IMR-90 (cell line): Measurements from ENCODE around the gene KIF12. TPM values are rescaled to one million over a fixed set of nuclear protein-coding genes. Genes with fewer than 3 reads are reported as not detected.

ENCODE experiments used
- ATAC-seq: fragments of 200-7000 bp; cut with Tn5 transposase; 2 replicates; pipeline ENCODE4 v1.9.1; 2020; ENCODE audit warnings: low read depth, mild to moderate bottlenecking, moderate library complexity
- BruUV-seq: library from RNA; stranded (reverse); fragments of 400-500 nt; replicated peaks from 2 replicates; lab custom pipeline; 2021; lab: Mats Ljungman, UMichigan
- CTCF ChIA-PET: fragments of 300-600 bp; formaldehyde crosslinking; extraction: SDS; loops from one replicate; lab custom pipeline; 2021; ENCODE audit warnings: antibody characterized with exemption; lab: Yijun Ruan, JAX
- POLR2A ChIA-PET: fragments of 300-600 bp; sonication (Branson Sonifier 250); formaldehyde crosslinking; loops from one replicate; lab custom pipeline; 2022; ENCODE audit warnings: antibody characterized with exemption; ENCODE audit not compliant: unreplicated experiment; lab: Charles Lee
- DNase-seq: peaks from one replicate; pipeline ENCODE4 v3.0.0; 2013
- H2AFZ ChIP-seq: replicated peaks from 2 replicates; pipeline ENCODE3; 2013; ENCODE audit warnings: low read length, mild to moderate bottlenecking; ENCODE audit not compliant: poor library complexity
- H2AK5ac ChIP-seq: 2 replicates; pipeline ENCODE4 v1.6.1; 2013; ENCODE audit warnings: low read depth, low read length, inconsistent platforms
- H2AK9ac ChIP-seq: replicated peaks from 2 replicates; pipeline ENCODE3; 2013; ENCODE audit warnings: mild to moderate bottlenecking, low read depth, low read length, moderate library complexity; ENCODE audit not compliant: poor library complexity
- H2BK120ac ChIP-seq: 2 replicates; pipeline ENCODE4 v1.6.1; 2013; ENCODE audit warnings: low read depth, low read length, inconsistent platforms
- H2BK15ac ChIP-seq: 3 replicates; pipeline ENCODE4 v1.6.1; 2013; ENCODE audit warnings: low read depth, low read length, inconsistent platforms
- H2BK20ac ChIP-seq: 2 replicates; pipeline ENCODE4 v1.6.1; 2013; ENCODE audit warnings: low read depth, mild to moderate bottlenecking, inconsistent platforms, low read length, moderate library complexity
- H2BK5ac ChIP-seq: 2 replicates; pipeline ENCODE4 v1.6.1; 2013; ENCODE audit warnings: mild to moderate bottlenecking, low read depth, low read length, inconsistent platforms; ENCODE audit not compliant: poor library complexity, severe bottlenecking
- H3K14ac ChIP-seq: replicated peaks from 2 replicates; pipeline ENCODE4 v1.6.1; 2013; ENCODE audit warnings: low read depth, low read length, inconsistent platforms
- H3K18ac ChIP-seq: 2 replicates; pipeline ENCODE4 v1.6.1; 2013; ENCODE audit warnings: low read depth, low read length, control low read depth
- H3K23ac ChIP-seq: 2 replicates; pipeline ENCODE4 v1.6.1; 2013; ENCODE audit warnings: low read depth, low read length, inconsistent platforms
- H3K27ac ChIP-seq: 2 replicates; pipeline ENCODE4 v1.5.1; 2013; ENCODE audit warnings: mild to moderate bottlenecking, control low read depth, low read length; ENCODE audit not compliant: insufficient read depth
- H3K27me3 ChIP-seq: 2 replicates; pipeline ENCODE4 v1.6.1; 2013; ENCODE audit warnings: low read length; ENCODE audit not compliant: control insufficient read depth, insufficient read depth
- H3K36me3 ChIP-seq: 2 replicates; pipeline ENCODE4 v1.6.1; 2013; ENCODE audit warnings: low read length, mixed read lengths; ENCODE audit not compliant: control insufficient read depth, insufficient read depth
- H3K4ac ChIP-seq: 2 replicates; pipeline ENCODE4 v1.6.1; 2013; ENCODE audit warnings: low read depth, low read length, inconsistent platforms
- H3K4me1 ChIP-seq: 2 replicates; pipeline ENCODE4 v1.6.1; 2013; ENCODE audit warnings: low read length, mixed read lengths; ENCODE audit not compliant: control insufficient read depth, insufficient read depth
- H3K4me2 ChIP-seq: 2 replicates; pipeline ENCODE4 v1.6.1; 2013; ENCODE audit warnings: low read depth, mild to moderate bottlenecking, control low read depth, low read length, moderate library complexity
- H3K4me3 ChIP-seq: 2 replicates; pipeline ENCODE4 v1.5.1; 2013; ENCODE audit warnings: low read depth, mild to moderate bottlenecking, control low read depth, low read length, moderate library complexity; ENCODE audit not compliant: insufficient read depth
- H3K56ac ChIP-seq: 2 replicates; pipeline ENCODE4 v1.6.1; 2013; ENCODE audit warnings: low read length, inconsistent platforms; ENCODE audit not compliant: insufficient read depth; ENCODE audit errors: extremely low read depth
- H3K79me1 ChIP-seq, 2 experiments: 2 replicates each; pipeline ENCODE4 v1.6.1; 2013; ENCODE audit warnings: low read length in 2 of 2, inconsistent platforms in 1 of 2, low read depth in 1 of 2
- H3K9ac ChIP-seq: 2 replicates; pipeline ENCODE4 v1.6.1; 2013; ENCODE audit warnings: low read depth, low read length, control low read depth
- H3K9me1 ChIP-seq: 2 replicates; pipeline ENCODE4 v1.6.1; 2013; ENCODE audit warnings: low read length, inconsistent platforms; ENCODE audit not compliant: insufficient read depth
- H3K9me3 ChIP-seq: 2 replicates; pipeline ENCODE4 v1.6.1; 2013; ENCODE audit warnings: low read length; ENCODE audit not compliant: control insufficient read depth, insufficient read depth
- H4K20me1 ChIP-seq: 2 replicates; pipeline ENCODE4 v1.6.1; 2013; ENCODE audit warnings: low read length, inconsistent platforms; ENCODE audit not compliant: insufficient read depth
- H4K5ac ChIP-seq: 2 replicates; pipeline ENCODE4 v1.6.1; 2013; ENCODE audit warnings: mild to moderate bottlenecking, low read depth, low read length, control low read depth
- H4K8ac ChIP-seq, 2 experiments: 2 replicates each; pipeline ENCODE4 v1.6.1; 2013; ENCODE audit warnings: low read depth in 2 of 2, low read length in 2 of 2, control low read depth in 1 of 2, inconsistent platforms in 1 of 2
- H4K91ac ChIP-seq: 2 replicates; pipeline ENCODE4 v1.6.1; 2013; ENCODE audit warnings: low read depth, low read length, inconsistent platforms; ENCODE audit not compliant: insufficient read depth
- MAFK ChIP-seq: IDR thresholded peaks from 2 replicates; pipeline ENCODE4 v1.6.1; 2012; ENCODE audit warnings: low read depth, low read length, improper control_type of control experiment
- MAZ ChIP-seq: IDR thresholded peaks from 2 replicates; pipeline ENCODE4 v1.6.1; 2012; ENCODE audit warnings: low read depth, mild to moderate bottlenecking, low read length, improper control_type of control experiment, moderate library complexity, borderline replicate concordance
- WGBS, 2 experiments: methylation state at CpG; one replicate each; pipeline versions ENCODE4 v1.1.5 to v1.1.7; 2013; ENCODE audit warnings: missing lambda C conversion rate in 2 of 2; ENCODE audit not compliant: insufficient read length in 1 of 2; ENCODE audit errors: extremely low coverage in 2 of 2; 5-methylcytosine and 5-hydroxymethylcytosine counted together
- dilution Hi-C: fragments of 300-500 bp; cut with HindIII; formaldehyde crosslinking; loops from one replicate; pipeline ENCODE4 v1.14.3; 2018; ENCODE audit warnings: low sequenced_read_pairs; ENCODE audit not compliant: unreplicated experiment
- in situ Hi-C: fragments of 300-500 bp; cut with MboI; formaldehyde crosslinking; loops from 3 replicates; pipeline ENCODE4 v1.14.3; 2019; ENCODE audit warnings: low sequenced_read_pairs, inconsistent platforms, mixed read lengths
- intact Hi-C: fragments of 100-400 bp; cut with micrococcal nuclease; formaldehyde crosslinking; loops from 2 replicates; pipeline ENCODE4 v1.10.0; 2022
- polyA plus RNA-seq, 3 experiments: library from polyadenylated mRNA; depleted of rRNA; stranded (reverse); fragments of >200 nt; gene quantifications; 2 replicates each; pipeline ENCODE4 v1.2.3, GENCODE V29; 2012; ENCODE audit warnings: low replicate concordance in 1 of 3
- total RNA-seq: library from RNA; depleted of rRNA; stranded (reverse); fragments of >200 nt; gene quantifications from 2 replicates; pipeline ENCODE4 v1.2.3, GENCODE V29; 2012
- TF ChIP-seq, protein P1 (sequence below): conservative IDR thresholded peaks from 2 replicates; pipeline ENCODE4 v1.5.1; 2012; ENCODE audit warnings: mild to moderate bottlenecking, low read depth, low read length, improper control_type of control experiment

KIF12 gene
- total and polyA plus RNA-seq, 2 of the 4 experiments (the other 2 are of a cell fraction) = not detected

DNA sequence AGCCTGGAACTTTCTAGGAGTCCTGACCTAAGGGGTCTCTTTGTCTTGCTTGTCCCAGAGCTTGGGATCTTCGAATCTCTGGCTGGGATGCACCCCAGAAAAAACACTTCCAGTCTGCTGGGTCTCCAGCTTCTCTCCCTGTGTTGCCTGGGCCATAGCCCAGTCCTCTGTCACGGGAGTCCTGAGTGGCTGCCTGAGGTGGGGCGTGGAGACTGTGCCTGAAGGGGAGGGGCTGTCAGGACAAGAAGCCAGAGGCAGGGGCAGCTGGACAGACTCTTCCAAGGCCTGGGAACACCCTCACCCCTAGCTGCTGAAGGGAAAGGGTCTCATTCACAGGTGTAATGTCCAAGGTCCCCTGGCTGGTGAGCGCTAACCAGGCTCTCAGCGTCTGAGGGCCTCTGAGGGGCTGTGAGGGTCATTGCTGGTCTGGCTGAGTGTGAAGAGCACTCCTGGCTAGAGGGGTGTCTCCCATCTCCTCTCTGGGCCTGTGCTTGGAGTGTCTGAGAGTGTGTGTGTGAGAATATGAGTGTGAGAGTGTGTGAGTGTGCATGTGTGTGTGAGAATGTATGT is 35.8 kb upstream of the KIF12 start:
- H3K18ac ChIP-seq = no peak overlapping the region
- H4K91ac ChIP-seq = no peak overlapping the region
- H3K56ac ChIP-seq = no peak overlapping the region
- ATAC-seq (no peak), DNase-seq (no peak)
- TF ChIP-seq MAFK = no peak
- TF ChIP-seq, protein P1, sequence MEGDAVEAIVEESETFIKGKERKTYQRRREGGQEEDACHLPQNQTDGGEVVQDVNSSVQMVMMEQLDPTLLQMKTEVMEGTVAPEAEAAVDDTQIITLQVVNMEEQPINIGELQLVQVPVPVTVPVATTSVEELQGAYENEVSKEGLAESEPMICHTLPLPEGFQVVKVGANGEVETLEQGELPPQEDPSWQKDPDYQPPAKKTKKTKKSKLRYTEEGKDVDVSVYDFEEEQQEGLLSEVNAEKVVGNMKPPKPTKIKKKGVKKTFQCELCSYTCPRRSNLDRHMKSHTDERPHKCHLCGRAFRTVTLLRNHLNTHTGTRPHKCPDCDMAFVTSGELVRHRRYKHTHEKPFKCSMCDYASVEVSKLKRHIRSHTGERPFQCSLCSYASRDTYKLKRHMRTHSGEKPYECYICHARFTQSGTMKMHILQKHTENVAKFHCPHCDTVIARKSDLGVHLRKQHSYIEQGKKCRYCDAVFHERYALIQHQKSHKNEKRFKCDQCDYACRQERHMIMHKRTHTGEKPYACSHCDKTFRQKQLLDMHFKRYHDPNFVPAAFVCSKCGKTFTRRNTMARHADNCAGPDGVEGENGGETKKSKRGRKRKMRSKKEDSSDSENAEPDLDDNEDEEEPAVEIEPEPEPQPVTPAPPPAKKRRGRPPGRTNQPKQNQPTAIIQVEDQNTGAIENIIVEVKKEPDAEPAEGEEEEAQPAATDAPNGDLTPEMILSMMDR = no peak
- no peak for TF ChIP-seq MAZ
- POLR2A ChIA-PET = no interaction called here
- H3K4me3 ChIP-seq = no peak overlapping the region
- peaks cover 70% of the 10 kb centered on the region for H3K27me3 ChIP-seq
- intact Hi-C loops = no loop called here
- dilution Hi-C loops = no loop called here
- no peak overlapping the region for H2AK9ac ChIP-seq
- no peak overlapping the region for H3K4me2 ChIP-seq
- no peak overlapping the region for H2BK120ac ChIP-seq
- in situ Hi-C loops = no loop called here
- no peak overlapping the region for H2BK20ac ChIP-seq
- CTCF ChIA-PET = no interaction called here
- no peak overlapping the region for H3K14ac ChIP-seq
- no peaks in the 10 kb centered on the region for H3K36me3 ChIP-seq
- no peak overlapping the region for H3K23ac ChIP-seq
- H4K20me1 ChIP-seq = no peaks in the 10 kb centered on the region
- BruUV-seq = no TSS peak
- no peak overlapping the region for H3K9ac ChIP-seq
- H3K9me3 ChIP-seq = peaks cover 8% of the 10 kb centered on the region
- H2AFZ ChIP-seq = peak overlapping the region; percentile 7
- H2BK15ac ChIP-seq = no peak overlapping the region
- H4K8ac ChIP-seq = no peak overlapping the region
- H3K79me1 ChIP-seq = no peaks in the 10 kb centered on the region
- H2AK5ac ChIP-seq = no peak overlapping the region
- H4K5ac ChIP-seq = no peak overlapping the region
- WGBS, 2 experiments = 33% methylated on average over 3 of the region's 5 CpGs; no CpG with 5 or more reads in 1 of the 2 experiments
- no peaks in the 10 kb centered on the region for H3K9me1 ChIP-seq
- H3K4me1 ChIP-seq = no peaks in the 10 kb centered on the region
- H2BK5ac ChIP-seq = peak overlapping the region; percentile 62
- no peak overlapping the region for H3K4ac ChIP-seq
- no peak overlapping the region for H3K27ac ChIP-seq
